DOHH2 (cell line): Measurements from ENCODE around the gene CIDEA.

Experiments
- EZH2phosphoT487 ChIP-seq: fragments of 200-600 bp; sonication (generic); IDR thresholded peaks from 2 replicates; pipeline ENCODE4 v1.6.1; 2017; ENCODE audit warnings: borderline replicate concordance, mild to moderate bottlenecking, antibody characterized with exemption, low read length, moderate library complexity, mixed read lengths
- TF ChIP-seq, protein P1 (sequence below): fragments of 200-600 bp; sonication (generic); IDR thresholded peaks from one replicate; pipeline ENCODE4 v1.5.1; 2014; ENCODE audit warnings: antibody characterized with exemption, mild to moderate bottlenecking, low read depth, low read length; ENCODE audit not compliant: poor library complexity, severe bottlenecking

DNA sequence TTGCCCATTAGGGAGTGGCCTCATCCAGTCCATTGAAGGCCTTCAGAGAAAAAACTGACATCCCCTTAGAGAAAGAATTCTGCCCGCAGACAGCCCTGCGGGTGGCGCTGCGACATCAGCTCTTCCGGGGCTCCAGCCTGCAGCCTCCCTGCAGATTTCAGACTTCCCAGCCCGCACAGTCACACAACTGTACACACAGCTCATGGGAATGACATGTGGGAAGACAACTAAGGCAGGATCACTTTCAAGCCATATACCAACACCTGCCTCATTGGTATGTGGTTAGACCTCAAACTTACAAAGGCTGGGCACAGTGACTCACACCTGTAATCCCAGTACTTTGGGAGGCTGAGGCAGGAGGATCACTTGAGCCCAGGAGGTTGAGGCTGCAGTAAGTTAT is 29.1 kb downstream of the CIDEA start:
- TF ChIP-seq, protein P1, sequence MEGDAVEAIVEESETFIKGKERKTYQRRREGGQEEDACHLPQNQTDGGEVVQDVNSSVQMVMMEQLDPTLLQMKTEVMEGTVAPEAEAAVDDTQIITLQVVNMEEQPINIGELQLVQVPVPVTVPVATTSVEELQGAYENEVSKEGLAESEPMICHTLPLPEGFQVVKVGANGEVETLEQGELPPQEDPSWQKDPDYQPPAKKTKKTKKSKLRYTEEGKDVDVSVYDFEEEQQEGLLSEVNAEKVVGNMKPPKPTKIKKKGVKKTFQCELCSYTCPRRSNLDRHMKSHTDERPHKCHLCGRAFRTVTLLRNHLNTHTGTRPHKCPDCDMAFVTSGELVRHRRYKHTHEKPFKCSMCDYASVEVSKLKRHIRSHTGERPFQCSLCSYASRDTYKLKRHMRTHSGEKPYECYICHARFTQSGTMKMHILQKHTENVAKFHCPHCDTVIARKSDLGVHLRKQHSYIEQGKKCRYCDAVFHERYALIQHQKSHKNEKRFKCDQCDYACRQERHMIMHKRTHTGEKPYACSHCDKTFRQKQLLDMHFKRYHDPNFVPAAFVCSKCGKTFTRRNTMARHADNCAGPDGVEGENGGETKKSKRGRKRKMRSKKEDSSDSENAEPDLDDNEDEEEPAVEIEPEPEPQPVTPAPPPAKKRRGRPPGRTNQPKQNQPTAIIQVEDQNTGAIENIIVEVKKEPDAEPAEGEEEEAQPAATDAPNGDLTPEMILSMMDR = peak; percentile 9
- TF ChIP-seq EZH2phosphoT487 = no peak
